GM06990 (cell line): Measurements from ENCODE around the gene FOXL1.
"Not testable (repeated sequence)": the region's sequence is repeated elsewhere in the genome, so short reads cannot be mapped to it uniquely, and the experiment has no call there.

Source experiments
- DNase-seq: peaks from one replicate; pipeline ENCODE4 v3.0.0-alpha.2; 2011; ENCODE audit not compliant: insufficient read length; ENCODE audit errors: extremely low read depth
- H3K27me3 ChIP-seq: replicated peaks from 2 replicates; pipeline ENCODE4 v1.6.0; 2011; ENCODE audit warnings: low read length; ENCODE audit not compliant: control insufficient read depth, insufficient read depth
- H3K36me3 ChIP-seq: 2 replicates; pipeline ENCODE4 v1.5.1; 2011; ENCODE audit warnings: low read length; ENCODE audit not compliant: control insufficient read depth, insufficient read depth
- H3K4me3 ChIP-seq: replicated peaks from 2 replicates; pipeline ENCODE4 v1.5.1; 2011; ENCODE audit warnings: low read depth, mild to moderate bottlenecking, control low read depth, low read length
- TF ChIP-seq, protein P1 (sequence below): IDR thresholded peaks from 2 replicates; pipeline ENCODE4 v1.5.1; 2011; ENCODE audit warnings: low read length, control low read depth, mild to moderate bottlenecking, inconsistent platforms; ENCODE audit not compliant: insufficient read depth, poor library complexity, severe bottlenecking

FOXL1 gene

DNA sequence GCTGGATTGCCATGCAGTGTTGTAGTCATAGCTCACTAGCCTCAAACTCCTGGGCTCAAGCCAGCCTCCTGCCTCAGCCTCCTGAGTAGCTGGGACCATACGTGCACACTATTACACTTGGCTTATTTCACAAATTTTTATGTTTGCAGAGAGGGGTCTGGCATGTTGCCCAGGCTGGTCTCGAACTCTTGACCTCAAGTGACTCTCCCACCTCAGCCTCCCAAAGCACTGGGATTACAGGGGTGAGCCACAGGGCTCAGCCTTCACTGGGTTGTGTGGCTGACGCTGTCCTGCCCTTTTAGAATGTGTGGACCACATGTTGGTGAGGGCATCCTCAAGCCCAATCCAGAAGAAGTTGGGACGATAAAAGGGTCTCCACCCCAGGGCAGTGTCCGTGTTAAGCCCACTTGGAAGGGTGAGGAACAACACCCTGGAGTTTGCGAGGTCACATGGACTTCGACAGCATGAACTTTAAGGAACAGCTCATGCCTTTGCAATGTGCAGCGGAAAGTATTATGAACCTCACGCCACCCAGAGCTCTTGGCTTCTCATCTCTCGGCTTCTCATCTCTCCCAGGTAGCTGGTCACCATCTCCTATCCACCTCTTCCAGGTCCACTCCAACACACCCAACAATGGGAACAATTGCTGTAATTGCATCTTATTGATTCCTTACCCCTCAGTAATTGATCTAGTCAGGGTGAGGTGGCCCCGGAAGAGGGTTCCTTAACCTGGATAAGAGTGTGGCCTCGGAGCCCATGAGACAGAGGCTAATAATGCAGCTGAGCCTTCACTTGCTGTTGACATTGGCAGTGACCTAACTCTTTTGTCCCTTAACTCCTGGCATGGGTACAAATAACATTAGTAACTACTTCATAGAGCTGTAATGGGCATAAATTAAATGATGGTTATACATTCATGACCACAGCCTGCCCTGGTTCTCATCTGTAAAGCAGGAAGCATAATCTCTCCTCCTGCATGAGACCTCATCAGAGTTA, 6.7 kb downstream of the FOXL1 start:
- TF ChIP-seq, protein P1, sequence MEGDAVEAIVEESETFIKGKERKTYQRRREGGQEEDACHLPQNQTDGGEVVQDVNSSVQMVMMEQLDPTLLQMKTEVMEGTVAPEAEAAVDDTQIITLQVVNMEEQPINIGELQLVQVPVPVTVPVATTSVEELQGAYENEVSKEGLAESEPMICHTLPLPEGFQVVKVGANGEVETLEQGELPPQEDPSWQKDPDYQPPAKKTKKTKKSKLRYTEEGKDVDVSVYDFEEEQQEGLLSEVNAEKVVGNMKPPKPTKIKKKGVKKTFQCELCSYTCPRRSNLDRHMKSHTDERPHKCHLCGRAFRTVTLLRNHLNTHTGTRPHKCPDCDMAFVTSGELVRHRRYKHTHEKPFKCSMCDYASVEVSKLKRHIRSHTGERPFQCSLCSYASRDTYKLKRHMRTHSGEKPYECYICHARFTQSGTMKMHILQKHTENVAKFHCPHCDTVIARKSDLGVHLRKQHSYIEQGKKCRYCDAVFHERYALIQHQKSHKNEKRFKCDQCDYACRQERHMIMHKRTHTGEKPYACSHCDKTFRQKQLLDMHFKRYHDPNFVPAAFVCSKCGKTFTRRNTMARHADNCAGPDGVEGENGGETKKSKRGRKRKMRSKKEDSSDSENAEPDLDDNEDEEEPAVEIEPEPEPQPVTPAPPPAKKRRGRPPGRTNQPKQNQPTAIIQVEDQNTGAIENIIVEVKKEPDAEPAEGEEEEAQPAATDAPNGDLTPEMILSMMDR = no peak
- DNase-seq = no peak
- no peak overlapping the region for H3K4me3 ChIP-seq
- H3K36me3 ChIP-seq = no peaks in the 10 kb centered on the region
- H3K27me3 ChIP-seq = peaks cover 1% of the 10 kb centered on the region; the same call in 1 of the 2 replicates

DNA sequence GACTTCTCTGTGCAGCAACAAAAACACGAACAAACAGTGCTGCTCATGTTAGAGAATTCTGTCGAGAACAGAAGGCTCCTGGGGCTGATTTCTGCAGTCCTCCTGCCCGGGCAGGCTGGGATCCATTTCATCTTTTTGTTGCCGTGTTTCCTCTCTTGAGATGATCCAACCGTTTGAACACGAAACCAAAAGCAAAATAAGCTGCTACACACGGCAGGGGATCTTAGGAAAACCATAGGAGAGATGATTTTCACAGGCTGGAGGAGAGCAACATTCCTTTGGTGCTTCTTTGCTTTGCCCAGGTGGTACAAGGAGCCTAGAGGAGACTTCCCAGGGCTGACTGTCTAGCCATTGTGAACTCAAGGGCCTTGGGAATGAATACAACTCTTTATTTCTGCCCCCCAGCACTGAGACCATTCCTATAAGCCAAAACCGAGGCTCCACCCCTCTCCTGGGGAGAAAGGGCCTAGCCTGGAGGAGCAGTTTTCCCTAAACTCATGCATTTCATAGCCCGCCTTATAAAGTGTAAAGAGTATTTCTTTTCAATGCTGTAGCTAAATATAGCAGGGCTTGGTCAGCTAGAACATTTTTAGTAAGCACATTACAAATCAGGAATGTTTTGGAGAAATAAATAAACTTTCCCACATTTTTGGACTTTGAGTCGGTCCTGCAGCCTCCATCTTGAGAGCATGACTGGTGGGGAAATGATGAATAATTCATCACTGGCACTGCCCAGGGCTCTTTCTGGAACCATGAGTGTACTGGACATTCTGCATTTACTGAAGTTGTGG, 7.7 kb downstream of the FOXL1 start:
- TF ChIP-seq, protein P1 = no peak
- no peaks in the 10 kb centered on the region for H3K36me3 ChIP-seq
- H3K4me3 ChIP-seq = no peak overlapping the region
- H3K27me3 ChIP-seq = peaks cover 1% of the 10 kb centered on the region; the same call in 1 of the 2 replicates
- no peak for DNase-seq

GRCh38 chr16:86587487-86587886, 9.1 kb downstream of the FOXL1 start:
- Histone ChIP-seq H3K27me3 (peaks cover 1% of the 10 kb centered on the region; the same call in 1 of the 2 replicates), H3K36me3 (no peaks in the 10 kb centered on the region), H3K4me3 (no peak overlapping the region)
- TF ChIP-seq, protein P1 = no peak
- DNase-seq = no peak

- H3K36me3 ChIP-seq, H3K4me3 ChIP-seq, DNase-seq, H3K27me3 ChIP-seq: not testable (repeated sequence)
Measured at GRCh38 chr16:86587955-86588354, 9.6 kb downstream of the FOXL1 start.

DNA sequence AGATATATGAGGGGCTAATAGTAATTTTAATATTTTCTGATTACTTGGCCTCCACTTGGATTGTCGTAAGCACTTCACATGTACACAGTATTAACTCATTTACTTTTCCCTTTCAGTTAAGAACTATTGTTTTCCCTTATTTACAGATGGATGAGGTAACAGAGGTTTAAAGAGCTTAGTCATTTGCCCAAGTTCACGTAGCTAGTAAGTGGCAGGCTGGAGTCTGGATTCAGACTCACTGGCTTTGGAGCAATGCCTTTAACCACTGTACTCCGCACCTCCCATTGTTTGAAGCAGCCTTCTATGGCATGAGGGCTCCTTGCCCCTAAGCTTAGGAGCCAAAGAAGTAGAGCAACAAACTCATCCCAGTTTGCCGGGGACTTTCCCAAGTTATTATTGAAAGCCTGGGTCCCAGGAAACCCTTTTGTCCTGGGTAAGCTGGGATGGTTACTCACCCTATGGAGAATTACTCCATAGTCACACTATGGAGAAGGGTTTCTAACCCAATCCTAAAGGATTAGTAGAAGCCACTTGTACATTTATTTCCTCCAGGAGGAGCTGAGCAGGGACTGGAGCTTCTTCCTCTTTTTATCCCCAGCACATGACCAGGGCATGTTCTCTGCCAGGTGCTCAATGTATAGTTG, 12.3 kb downstream of the FOXL1 start:
- DNase-seq = no peak
- TF ChIP-seq, protein P1 = no peak
- H3K4me3 ChIP-seq = no peak overlapping the region
- no peaks in the 10 kb centered on the region for H3K36me3 ChIP-seq
- peaks cover 1% of the 10 kb centered on the region; the same call in 1 of the 2 replicates for H3K27me3 ChIP-seq
